HG02938 (cell line): ENCODE measurements around the gene RXFP2.

ENCODE experiments used
- ATAC-seq: cut with Tn5 transposase; IDR thresholded peaks from one replicate; pipeline ENCODE4 v1.9.1; 2021; ENCODE audit warnings: mild to moderate bottlenecking, moderate library complexity; ENCODE audit not compliant: unreplicated experiment

RXFP2 gene

GRCh38 chr13:31739226-31739625 lies at the start of gene RXFP2:
Gene RXFP2 (plus strand): TSS chr13:31739526. CDS start chr13:31739613, 87 bp downstream.
- ATAC-seq: no peak

- no peak for ATAC-seq
These were observed 42.0 kb upstream of the RXFP2 start for GRCh38 chr13:31697290-31697689.

GRCh38 chr13:31699650-31700049 lies 39.7 kb upstream of the RXFP2 start:
- no peak for ATAC-seq

- ATAC-seq: no peak
These were observed 35.5 kb upstream of the RXFP2 start for GRCh38 chr13:31703780-31704179.

GRCh38 chr13:31706105-31706504 lies 33.2 kb upstream of the RXFP2 start:
- ATAC-seq: no peak

GRCh38 chr13:31717583-31717982 lies 21.7 kb upstream of the RXFP2 start:
- no peak for ATAC-seq

GRCh38 chr13:31719214-31719613 lies 20.1 kb upstream of the RXFP2 start:
- no peak for ATAC-seq

GRCh38 chr13:31722673-31723072 lies 16.7 kb upstream of the RXFP2 start:
- no peak for ATAC-seq

- no peak for ATAC-seq
These were observed 13.5 kb upstream of the RXFP2 start for GRCh38 chr13:31725841-31726240.

GRCh38 chr13:31731921-31732320 lies 7.4 kb upstream of the RXFP2 start:
- no peak for ATAC-seq

- no peak for ATAC-seq
These were observed 6.3 kb upstream of the RXFP2 start for GRCh38 chr13:31733066-31733465.

GRCh38 chr13:31733647-31734046 lies 5.7 kb upstream of the RXFP2 start:
- ATAC-seq: no peak

- peak; percentile 98 for ATAC-seq
These were observed 2.9 kb downstream of the RXFP2 start for GRCh38 chr13:31742097-31742734.

- ATAC-seq: no peak
These were observed 8.0 kb downstream of the RXFP2 start for GRCh38 chr13:31747291-31747690.

GRCh38 chr13:31747966-31748365 lies 8.6 kb downstream of the RXFP2 start:
- no peak for ATAC-seq

GRCh38 chr13:31749929-31750328 lies 10.6 kb downstream of the RXFP2 start:
- ATAC-seq: no peak

GRCh38 chr13:31755211-31755610 lies 15.9 kb downstream of the RXFP2 start:
- ATAC-seq: no peak

- no peak for ATAC-seq
These were observed 16.5 kb downstream of the RXFP2 start for GRCh38 chr13:31755803-31756212.

GRCh38 chr13:31756346-31756745 lies 17.0 kb downstream of the RXFP2 start:
- no peak for ATAC-seq

- ATAC-seq: no peak
These were observed 22.6 kb downstream of the RXFP2 start for GRCh38 chr13:31761951-31762350.

GRCh38 chr13:31764556-31764955 lies 25.2 kb downstream of the RXFP2 start:
- ATAC-seq: no peak

- ATAC-seq: no peak
These were observed 25.9 kb downstream of the RXFP2 start for GRCh38 chr13:31765138-31765785.
